GM19463 (cell line): ENCODE measurements around the gene UBL4A.

Source experiments
- ATAC-seq: cut with Tn5 transposase; IDR thresholded peaks from one replicate; pipeline ENCODE4 v1.9.1; 2021; ENCODE audit warnings: mild to moderate bottlenecking, moderate library complexity; ENCODE audit not compliant: unreplicated experiment

The UBL4A gene

DNA sequence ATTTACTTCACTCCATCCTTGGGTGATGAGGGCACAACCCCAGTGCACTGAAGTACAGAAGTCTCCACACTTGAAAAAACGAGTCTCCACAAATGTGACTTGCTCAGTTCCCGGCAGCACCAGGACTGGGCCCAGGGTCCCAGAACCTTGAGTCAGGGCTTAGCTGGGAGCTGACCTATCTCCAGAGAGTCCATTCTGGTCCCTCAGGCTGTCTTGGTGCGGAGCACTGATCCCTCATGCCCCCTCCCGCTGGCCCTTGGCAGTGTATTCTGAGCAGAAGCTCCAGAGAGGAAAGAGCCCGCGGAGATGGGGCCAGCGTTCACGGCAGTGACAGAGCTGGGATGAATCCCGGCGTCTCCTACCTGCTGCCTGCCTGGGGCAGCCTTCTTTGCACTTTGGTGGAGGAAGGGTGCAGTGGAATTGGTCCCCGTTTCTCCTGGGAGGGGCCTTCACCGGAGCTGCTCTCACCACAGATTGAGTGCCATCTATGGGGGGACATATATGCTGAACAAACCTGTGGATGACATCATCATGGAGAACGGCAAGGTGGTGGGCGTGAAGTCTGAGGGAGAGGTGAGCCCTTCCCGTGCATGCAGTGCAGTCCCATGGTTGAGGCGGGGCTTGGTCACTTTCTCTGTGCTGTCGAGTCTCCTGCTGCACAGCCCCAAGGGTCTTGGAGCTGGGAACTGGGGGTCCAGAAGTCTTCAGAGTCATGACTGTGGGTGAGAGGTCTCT, 45.6 kb downstream of the UBL4A start:
- no peak for ATAC-seq

DNA sequence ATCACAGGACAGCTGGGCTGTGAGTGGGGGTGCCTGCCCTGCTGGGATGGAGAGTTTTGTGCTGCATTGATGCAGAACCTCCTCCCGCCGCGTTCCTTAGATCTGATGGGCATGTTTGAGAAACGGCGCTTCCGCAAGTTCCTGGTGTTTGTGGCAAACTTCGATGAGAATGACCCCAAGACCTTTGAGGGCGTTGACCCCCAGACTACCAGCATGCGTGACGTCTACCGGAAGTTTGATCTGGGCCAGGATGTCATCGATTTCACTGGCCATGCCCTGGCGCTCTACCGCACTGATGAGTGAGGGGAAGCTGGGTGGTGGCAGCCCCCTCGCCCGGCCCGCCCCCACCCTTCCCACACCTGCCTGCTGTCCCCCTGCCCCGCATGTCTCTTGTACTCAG, 46.6 kb downstream of the UBL4A start:
- no peak for ATAC-seq

GRCh38 chrX:154437971-154438893, 48.2 kb downstream of the UBL4A start:
- ATAC-seq = no peak

GRCh38 chrX:154436983-154437752, 49.2 kb downstream of the UBL4A start, which contains the start of gene GDI1:
TSS of gene GDI1 (plus strand) at chrX:154437154. CDS start at chrX:154437255, 101 bp downstream.
- ATAC-seq = no peak

GRCh38 chrX:154436374-154436982, 49.9 kb downstream of the UBL4A start:
- ATAC-seq = no peak

GRCh38 chrX:154435171-154435733, 51.2 kb downstream of the UBL4A start:
- no peak for ATAC-seq

DNA sequence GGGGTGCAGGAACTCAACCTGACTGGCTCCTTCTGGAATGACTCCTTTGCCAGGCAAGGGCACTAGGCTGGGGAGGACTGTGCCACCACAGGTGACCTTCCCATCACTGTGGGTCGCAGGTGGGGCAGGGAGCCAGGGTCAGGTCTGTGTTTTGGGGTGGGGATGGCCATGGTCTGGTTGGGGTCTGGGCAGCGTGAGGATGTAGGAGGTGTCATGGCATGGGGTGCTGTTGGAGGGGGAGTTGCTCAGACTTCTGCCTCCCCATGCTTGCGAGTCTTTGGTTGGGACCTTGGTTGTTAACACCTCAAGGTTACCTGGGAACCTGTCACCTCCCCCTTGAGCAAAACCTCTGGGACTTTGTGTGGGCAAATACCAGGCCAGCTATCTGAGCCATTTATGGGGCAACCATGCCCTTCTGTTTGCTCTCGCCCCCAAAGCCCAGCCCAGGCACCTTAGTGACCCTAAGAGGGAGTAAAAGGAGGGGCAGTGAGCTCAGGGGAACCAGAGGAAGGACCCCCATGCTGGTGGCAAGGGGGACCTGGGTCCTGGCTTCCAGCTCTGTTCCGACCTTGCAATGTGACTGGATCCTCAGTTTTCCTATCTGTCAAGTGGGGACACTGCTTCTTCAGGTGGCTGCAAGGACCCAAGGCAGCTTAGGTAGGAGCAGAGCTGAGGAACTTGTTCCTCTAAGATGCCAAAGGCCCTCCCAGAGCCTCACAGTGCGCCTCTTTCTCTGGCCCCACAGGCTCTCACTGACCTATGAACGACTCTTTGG, 51.8 kb downstream of the UBL4A start:
- no peak for ATAC-seq
